IMR-90 (cell line): ENCODE measurements around the gene BPNT1.

Experiments used
- BHLHE40 ChIP-seq: fragments of 150-350 bp; IDR thresholded peaks from 2 replicates; pipeline ENCODE4 v1.6.1; 2016; ENCODE audit warnings: mild to moderate bottlenecking, low read depth, low read length
- CTCF ChIP-seq: conservative IDR thresholded peaks from 2 replicates; pipeline ENCODE4 v1.5.1; 2012; ENCODE audit warnings: mild to moderate bottlenecking, low read depth, low read length, improper control_type of control experiment
- MAFK ChIP-seq: IDR thresholded peaks from 2 replicates; pipeline ENCODE4 v1.6.1; 2012; ENCODE audit warnings: low read depth, low read length, improper control_type of control experiment
- POLR2A ChIP-seq: IDR thresholded peaks from 2 replicates; pipeline ENCODE4 v1.6.1; 2012; ENCODE audit warnings: mild to moderate bottlenecking, low read depth, low read length
- RAD21 ChIP-seq: IDR thresholded peaks from 2 replicates; pipeline ENCODE4 v1.6.1; 2012; ENCODE audit warnings: low read length, improper control_type of control experiment
- RCOR1 ChIP-seq: IDR thresholded peaks from 2 replicates; pipeline ENCODE4 v1.6.1; 2012; ENCODE audit warnings: mild to moderate bottlenecking, low read length, improper control_type of control experiment; ENCODE audit not compliant: insufficient replicate concordance
- RFX5 ChIP-seq: IDR thresholded peaks from 2 replicates; pipeline ENCODE4 v1.8.0; 2012; ENCODE audit warnings: low read depth, mild to moderate bottlenecking, low read length, moderate library complexity
- SMC3 ChIP-seq: fragments of 150-350 bp; IDR thresholded peaks from 2 replicates; pipeline ENCODE4 v1.6.1; 2016; ENCODE audit warnings: low read depth, mild to moderate bottlenecking, antibody characterized with exemption, low read length, moderate library complexity
- TF ChIP-seq, protein P1 (sequence below): fragments of 150-350 bp; IDR thresholded peaks from 2 replicates; pipeline ENCODE4 v1.6.1; 2017; ENCODE audit warnings: mild to moderate bottlenecking, antibody characterized with exemption, low read length, low read depth

- TF ChIP-seq SMC3, result no peak
- no peak for TF ChIP-seq CTCF
- TF ChIP-seq RAD21, result no peak
- no peak for TF ChIP-seq POLR2A
- TF ChIP-seq RFX5, result no peak
- TF ChIP-seq BHLHE40, result no peak
- TF ChIP-seq MAFK, result no peak
- TF ChIP-seq, protein P1, sequence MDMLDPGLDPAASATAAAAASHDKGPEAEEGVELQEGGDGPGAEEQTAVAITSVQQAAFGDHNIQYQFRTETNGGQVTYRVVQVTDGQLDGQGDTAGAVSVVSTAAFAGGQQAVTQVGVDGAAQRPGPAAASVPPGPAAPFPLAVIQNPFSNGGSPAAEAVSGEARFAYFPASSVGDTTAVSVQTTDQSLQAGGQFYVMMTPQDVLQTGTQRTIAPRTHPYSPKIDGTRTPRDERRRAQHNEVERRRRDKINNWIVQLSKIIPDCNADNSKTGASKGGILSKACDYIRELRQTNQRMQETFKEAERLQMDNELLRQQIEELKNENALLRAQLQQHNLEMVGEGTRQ, result no peak
- TF ChIP-seq RCOR1, result no peak
These were observed 33.5 kb upstream of the BPNT1 start for GRCh38 chr1:220123066-220123465.
